ENCODE results near the gene PAPSS1.

- TF ChIP-seq, protein P1, sequence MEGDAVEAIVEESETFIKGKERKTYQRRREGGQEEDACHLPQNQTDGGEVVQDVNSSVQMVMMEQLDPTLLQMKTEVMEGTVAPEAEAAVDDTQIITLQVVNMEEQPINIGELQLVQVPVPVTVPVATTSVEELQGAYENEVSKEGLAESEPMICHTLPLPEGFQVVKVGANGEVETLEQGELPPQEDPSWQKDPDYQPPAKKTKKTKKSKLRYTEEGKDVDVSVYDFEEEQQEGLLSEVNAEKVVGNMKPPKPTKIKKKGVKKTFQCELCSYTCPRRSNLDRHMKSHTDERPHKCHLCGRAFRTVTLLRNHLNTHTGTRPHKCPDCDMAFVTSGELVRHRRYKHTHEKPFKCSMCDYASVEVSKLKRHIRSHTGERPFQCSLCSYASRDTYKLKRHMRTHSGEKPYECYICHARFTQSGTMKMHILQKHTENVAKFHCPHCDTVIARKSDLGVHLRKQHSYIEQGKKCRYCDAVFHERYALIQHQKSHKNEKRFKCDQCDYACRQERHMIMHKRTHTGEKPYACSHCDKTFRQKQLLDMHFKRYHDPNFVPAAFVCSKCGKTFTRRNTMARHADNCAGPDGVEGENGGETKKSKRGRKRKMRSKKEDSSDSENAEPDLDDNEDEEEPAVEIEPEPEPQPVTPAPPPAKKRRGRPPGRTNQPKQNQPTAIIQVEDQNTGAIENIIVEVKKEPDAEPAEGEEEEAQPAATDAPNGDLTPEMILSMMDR (IDR thresholded peaks at IDR 0.05), result no peak
- TF ChIP-seq POLR2A (IDR thresholded peaks at IDR 0.05), result no peak
Measured at GRCh38 chr4:107648178-107648991, 71.6 kb downstream of the PAPSS1 start.
